Right lobe of liver (tissue), 6 donors: ENCODE results near the gene PRR7. TPM values are rescaled to one million over a fixed set of nuclear protein-coding genes. Genes with fewer than 3 reads are reported as not detected.
"Not testable (repeated sequence)": the region's sequence is repeated elsewhere in the genome, so short reads cannot be mapped to it uniquely, and the experiment has no call there.

Experiments used
- ATAC-seq, 4 donors: fragments of 200-7000 bp; cut with Tn5 transposase; one replicate each; pipeline ENCODE4 v1.9.1; 2020; ENCODE audit warnings: mild to moderate bottlenecking in 4 of 4, moderate library complexity in 4 of 4
- DNase-seq, 3 donors: peaks; one replicate each; pipeline ENCODE4 v3.0.0-alpha.2; 2020
- H3K27ac ChIP-seq, 3 donors: fragments of 200-600 bp; one replicate each; pipeline ENCODE4 v1.8.0; 2022
- H3K27me3 ChIP-seq, 2 donors: fragments of 200-600 bp; one replicate each; pipeline ENCODE4 v1.8.0; 2022
- H3K36me3 ChIP-seq, 4 donors: fragments of 200-600 bp; sonication (generic) in 1 of 4; one replicate each; pipeline versions ENCODE4 v1.5.1 to v1.8.0; 2017 to 2022; ENCODE audit warnings: control low read depth in 1 of 4
- H3K4me1 ChIP-seq, 4 donors: fragments of 200-600 bp; sonication (generic) in 1 of 4; one replicate each; pipeline versions ENCODE4 v1.5.1 to v1.8.0; 2017 to 2022; ENCODE audit warnings: control low read depth in 1 of 4
- H3K4me3 ChIP-seq, 3 donors: fragments of 200-600 bp; one replicate each; pipeline ENCODE4 v1.8.0; 2022
- H3K9me3 ChIP-seq, 4 donors: fragments of 200-600 bp; sonication (generic) in 1 of 4; one replicate each; pipeline versions ENCODE4 v1.5.1 to v1.8.0; 2017 to 2022; ENCODE audit warnings: control low read depth in 1 of 4
- CTCF ChIP-seq, 4 donors: fragments of 200-600 bp in 3 of 4; fragments of 450-650 bp in 1 of 4; IDR thresholded peaks; one replicate each; pipeline versions ENCODE4 v1.5.1 to v1.8.0; 2016 to 2022; ENCODE audit warnings: antibody characterized with exemption in 4 of 4, mild to moderate bottlenecking in 2 of 4
- POLR2A ChIP-seq: fragments of 450-650 bp; IDR thresholded peaks from one replicate; pipeline ENCODE4 v1.6.1; 2017; ENCODE audit warnings: antibody characterized with exemption, mild to moderate bottlenecking
- WGBS: methylation state at CpG from one replicate; pipeline ENCODE4 v1.1.6; 2018; ENCODE audit warnings: low coverage, low lambda C conversion rate; ENCODE audit not compliant: insufficient coverage; ENCODE audit errors: missing lambda C conversion rate; 5-methylcytosine and 5-hydroxymethylcytosine counted together
- intact Hi-C, 2 donors: fragments of 100-400 bp; cut with DNase I; formaldehyde crosslinking; loops; one replicate each; pipeline versions ENCODE4 v1.11.2 to v1.14.1; 2022
- total RNA-seq, 6 experiments: library from RNA; depleted of rRNA in 2 of 6; stranded (reverse); fragments of >200 nt in 2 of 6; fragmentation: NEBNext Ultra II Directional in 3 of 6; extraction: Animal tissue kit (Norgen Biotek cat#: 25700) in 3 of 6; gene quantifications; one replicate each; pipeline versions ENCODE4 v1.1.0 to v1.2.4, GENCODE V29; 2016 to 2023
- donor health status: DM: no; HTN: yes; CAD: no.
- donor health status: DM: no; HTN: no; CAD: no.
- donor health status: DM: no; HTN: no; CAD: no.
- donor health status: DM: no; HTN: yes; CAD: no.
- donor health status: DM: no; HTN: yes; CAD: no.

The PRR7 gene
- total RNA-seq, 6 experiments from 2014 or later, result 0.15 to 13.0 (median 1.9) TPM

DNA sequence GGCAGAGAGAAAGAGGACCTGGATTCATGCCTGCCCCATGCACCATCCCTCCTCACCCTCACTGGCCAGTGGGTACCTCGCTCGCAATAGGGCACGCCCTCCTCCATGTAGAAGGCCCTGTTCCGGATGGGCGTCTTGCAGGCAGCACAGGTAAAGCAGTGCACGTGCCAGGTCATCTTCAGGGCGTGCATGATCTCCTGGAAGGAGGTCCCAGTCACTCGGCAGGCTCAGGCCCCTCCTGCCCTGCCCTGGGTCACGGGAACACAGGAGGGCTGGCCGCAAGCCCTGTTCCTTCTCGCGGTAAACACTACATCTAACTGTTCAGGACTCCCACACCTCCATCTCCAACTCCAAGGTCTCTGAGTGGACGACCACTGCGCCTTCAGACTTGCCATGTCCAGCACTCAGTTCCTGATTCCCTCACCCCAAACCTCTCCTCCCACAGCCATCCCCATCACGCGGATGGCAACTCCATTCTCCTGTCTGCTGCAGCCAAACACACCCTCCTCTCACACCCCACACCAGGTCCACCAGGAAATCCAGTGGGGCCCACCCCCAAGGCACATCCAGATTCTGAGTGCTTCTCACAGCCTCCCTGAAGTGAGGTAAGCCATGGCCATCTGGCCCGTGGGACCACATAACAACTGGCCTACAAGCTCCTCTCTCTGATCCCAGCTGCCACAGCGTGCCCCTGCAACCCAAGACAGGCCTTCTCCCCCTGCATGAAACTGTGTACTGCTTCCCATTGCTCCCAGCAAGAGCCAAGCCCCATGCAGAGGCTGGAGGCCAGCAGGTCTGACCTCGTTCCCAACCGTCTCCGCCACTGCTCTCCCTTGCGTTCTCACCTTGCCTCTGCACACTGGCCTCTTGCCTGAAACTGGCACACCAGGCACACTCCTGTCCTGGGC is 37.6 kb downstream of the PRR7 start:
- Histone ChIP-seq H3K27ac (no peak overlapping the region), H3K4me1 (peaks cover 0 to 12% (median 5%) of the 10 kb centered on the region in 4 donors), H3K9me3 (no peaks in the 10 kb centered on the region), H3K27me3 (no peaks in the 10 kb centered on the region), H3K4me3 (no peak overlapping the region), H3K36me3 (peaks cover 0 to 2% (median 0%) of the 10 kb centered on the region in 4 donors)
- intact Hi-C loops, result no loop called here
- no peak for TF ChIP-seq CTCF (IDR thresholded peaks at IDR 0.05)
- TF ChIP-seq POLR2A, result no peak
- ATAC-seq (no peak), DNase-seq (no peak)
- 93% methylated on average over 16 of the region's 22 CpGs for WGBS

DNA sequence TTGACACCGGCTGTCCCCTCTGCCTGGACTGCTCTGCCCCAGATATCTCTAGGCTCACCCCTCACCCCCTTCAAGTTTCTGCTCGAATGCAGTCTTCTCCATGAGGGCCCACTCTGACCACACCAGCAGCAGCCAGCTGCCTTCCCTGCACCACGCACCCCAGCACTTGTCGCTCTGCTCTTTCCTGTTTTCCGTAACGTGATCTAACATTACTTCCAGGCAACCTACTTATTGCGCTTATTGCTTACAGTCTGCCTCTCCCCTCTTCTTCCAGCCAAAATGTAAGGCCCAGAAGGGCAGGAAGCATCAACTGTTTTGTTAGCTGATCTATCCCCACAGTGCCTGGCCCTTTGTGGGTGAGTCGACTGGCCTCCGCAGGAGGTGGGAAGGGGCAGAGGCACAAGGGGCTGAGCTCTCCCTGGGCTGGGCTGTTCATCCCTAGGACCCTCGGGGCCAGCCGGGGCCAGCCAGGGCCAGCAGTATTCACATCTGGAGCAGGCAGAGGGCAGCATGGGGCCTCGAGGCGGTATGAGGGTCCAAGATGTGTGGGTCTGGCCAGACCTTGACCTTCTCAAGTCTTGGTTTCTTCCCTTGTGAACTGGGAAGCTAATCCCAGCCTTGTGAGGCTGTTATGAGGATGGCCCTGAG is 38.4 kb downstream of the PRR7 start:
- TF ChIP-seq POLR2A (no peak), CTCF (IDR thresholded peaks at IDR 0.05) (no peak)
- DNase-seq, result no peak
- no peaks in the 10 kb centered on the region for H3K27me3 ChIP-seq
- H3K9me3 ChIP-seq, result no peaks in the 10 kb centered on the region
- H3K27ac ChIP-seq, result no peak overlapping the region
- intact Hi-C loops, result no loop called here
- WGBS, result 75% methylated on average over 7 of the region's 13 CpGs
- peaks cover 0 to 4% (median 1%) of the 10 kb centered on the region in 4 donors for H3K4me1 ChIP-seq
- peaks cover 0 to 2% (median 0%) of the 10 kb centered on the region in 4 donors for H3K36me3 ChIP-seq
- no peak overlapping the region for H3K4me3 ChIP-seq
- no peak for ATAC-seq

DNA sequence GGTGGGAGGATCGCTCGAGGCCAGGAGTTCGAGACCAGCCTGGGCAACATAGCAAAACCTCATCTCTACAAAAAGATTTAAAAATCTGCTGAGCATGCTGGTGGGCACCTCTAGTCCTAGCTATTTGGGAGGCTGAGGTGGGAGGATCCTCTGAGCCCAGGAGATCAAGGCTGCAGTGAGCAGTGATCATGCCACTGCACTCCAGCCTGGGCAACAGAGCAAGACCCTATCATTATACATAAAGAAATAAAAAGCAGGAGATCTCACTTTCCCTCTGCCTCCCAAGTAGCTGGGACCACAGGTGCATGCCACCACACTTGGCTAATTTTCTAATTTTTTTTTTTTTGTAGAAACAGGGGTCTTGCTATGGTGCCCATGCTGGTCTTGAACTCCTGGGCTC is 39.1 kb downstream of the PRR7 start:
- H3K27me3 ChIP-seq, H3K4me1 ChIP-seq, DNase-seq, H3K4me3 ChIP-seq, ATAC-seq, H3K27ac ChIP-seq, intact Hi-C loops, H3K9me3 ChIP-seq, H3K36me3 ChIP-seq: not testable (repeated sequence)
- 93% methylated on average over 3 of the region's 3 CpGs for WGBS

DNA sequence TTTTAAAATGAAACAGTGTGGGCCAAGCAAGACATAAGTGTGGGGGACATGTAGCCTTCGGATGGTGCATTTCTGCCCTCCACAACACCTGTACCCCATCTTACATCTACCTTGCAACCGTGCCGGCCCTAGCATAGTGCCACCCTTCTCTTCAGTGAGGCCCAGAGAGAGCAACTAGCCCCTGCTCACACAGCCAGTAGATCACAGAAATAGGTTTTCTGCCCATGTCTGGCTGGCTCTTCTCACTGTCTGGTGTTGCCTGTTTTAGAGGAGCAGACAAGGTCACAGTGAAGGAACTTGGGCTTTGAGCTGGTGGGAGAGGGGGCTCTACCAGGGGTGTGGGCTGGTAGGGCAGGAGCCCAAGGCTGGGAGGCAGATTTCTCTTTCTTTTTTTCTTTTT is 39.6 kb downstream of the PRR7 start:
- DNase-seq, result no peak
- H3K27me3 ChIP-seq, result no peaks in the 10 kb centered on the region
- no peak for ATAC-seq
- intact Hi-C loops, result no loop called here
- TF ChIP-seq POLR2A (no peak), CTCF (IDR thresholded peaks at IDR 0.05) (no peak)
- peaks cover 0 to 2% (median 0%) of the 10 kb centered on the region in 4 donors for H3K36me3 ChIP-seq
- no peaks in the 10 kb centered on the region for H3K9me3 ChIP-seq
- H3K27ac ChIP-seq, result no peak overlapping the region
- H3K4me1 ChIP-seq, result no peaks in the 10 kb centered on the region
- 90% methylated on average over 2 of the region's 3 CpGs for WGBS
- no peak overlapping the region for H3K4me3 ChIP-seq

DNA sequence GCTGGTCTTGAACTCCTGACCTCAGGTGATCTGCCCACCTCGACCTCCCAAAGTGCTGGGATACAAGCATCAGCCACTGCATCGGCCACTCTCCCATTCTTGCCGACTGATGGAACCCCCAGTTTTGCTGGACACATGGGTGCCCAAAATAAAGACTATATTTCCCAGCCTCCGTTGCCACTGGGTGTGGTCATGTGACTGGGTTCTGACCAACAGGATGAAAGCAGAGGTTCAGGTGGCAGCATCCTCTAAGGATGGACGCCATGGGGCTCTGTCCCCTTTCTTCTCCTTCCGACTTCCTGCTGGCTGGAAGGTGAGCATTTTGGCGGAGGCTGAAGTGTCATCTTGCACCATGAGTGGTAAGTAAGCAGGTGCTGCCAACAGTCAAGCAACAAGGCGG is 40.5 kb downstream of the PRR7 start:
- no peak for DNase-seq

More for the DNA sequence above, 40.5 kb downstream of the PRR7 start:
- Histone ChIP-seq H3K4me3 (no peak overlapping the region), H3K4me1 (no peaks in the 10 kb centered on the region), H3K36me3 (peaks cover 0 to 2% (median 0%) of the 10 kb centered on the region in 4 donors), H3K27me3 (no peaks in the 10 kb centered on the region), H3K27ac (no peak overlapping the region), H3K9me3 (no peaks in the 10 kb centered on the region)
- intact Hi-C loops, result no loop called here
- TF ChIP-seq CTCF (IDR thresholded peaks at IDR 0.05) (no peak), POLR2A (no peak)
- no peak for ATAC-seq
- 100% methylated on average over 2 of the region's 8 CpGs for WGBS
